ENCODE data around the gene HAVCR1.

- TF ChIP-seq CTCF (IDR thresholded peaks at IDR 0.05) (no peak), POLR2A (IDR thresholded peaks at IDR 0.05) (no peak)
Measured at GRCh38 chr5:157030692-157031091, 28.2 kb downstream of the HAVCR1 start.
